NCI-H82 (cell line): ENCODE results near the gene GHDC.
A peak's percentile ranks its signal among the peaks of the same experiment; 100 is the strongest.
"Not testable (repeated sequence)": the region's sequence is repeated elsewhere in the genome, so short reads cannot be mapped to it uniquely, and the experiment has no call there.

Experiments used
- DNase-seq: peaks from one replicate; lab custom pipeline; 2025; lab: John Stamatoyannopoulos, UW

The GHDC gene

GRCh38 chr17:42193969-42194899 is at the start of gene GHDC:
TSS of gene GHDC (minus strand) at chr17:42194494. CDS start at chr17:42193581, 913 bp downstream.
- peak; percentile 94 for DNase-seq

- DNase-seq, result peak; percentile 45
Measured at GRCh38 chr17:42243493-42243982, 49.2 kb upstream of the GHDC start.

- DNase-seq, result peak; percentile 61
Measured at GRCh38 chr17:42241871-42242270, 47.6 kb upstream of the GHDC start.

- DNase-seq, result not testable (repeated sequence)
Measured at GRCh38 chr17:42240863-42241262, 46.6 kb upstream of the GHDC start.

- DNase-seq, result no peak
Measured at GRCh38 chr17:42240201-42240600, 45.9 kb upstream of the GHDC start.

GRCh38 chr17:42239576-42239975 is 45.3 kb upstream of the GHDC start:
- DNase-seq, result not testable (repeated sequence)

GRCh38 chr17:42236760-42237159 is 42.5 kb upstream of the GHDC start:
- DNase-seq, result no peak

- no peak for DNase-seq
Measured at GRCh38 chr17:42233994-42234393, 39.7 kb upstream of the GHDC start.

GRCh38 chr17:42233156-42233555 is 38.9 kb upstream of the GHDC start:
- no peak for DNase-seq

- no peak for DNase-seq
Measured at GRCh38 chr17:42230225-42230624, 35.9 kb upstream of the GHDC start.

- no peak for DNase-seq
Measured at GRCh38 chr17:42227849-42228700, 33.8 kb upstream of the GHDC start.

- DNase-seq, result no peak
Measured at GRCh38 chr17:42225646-42226045, 31.4 kb upstream of the GHDC start.

GRCh38 chr17:42224651-42225050 is 30.4 kb upstream of the GHDC start:
- DNase-seq, result no peak

- DNase-seq, result peak; percentile 77
Measured at GRCh38 chr17:42221886-42222745, 27.8 kb upstream of the GHDC start.

- DNase-seq, result not testable (repeated sequence)
Measured at GRCh38 chr17:42219280-42219679, 25.0 kb upstream of the GHDC start.

GRCh38 chr17:42214156-42214555 is 19.9 kb upstream of the GHDC start:
- no peak for DNase-seq

GRCh38 chr17:42212382-42212781 is 18.1 kb upstream of the GHDC start:
- no peak for DNase-seq

- DNase-seq, result not testable (repeated sequence)
Measured at GRCh38 chr17:42211921-42212341, 17.6 kb upstream of the GHDC start.

- DNase-seq, result no peak
Measured at GRCh38 chr17:42210046-42210445, 15.8 kb upstream of the GHDC start.

GRCh38 chr17:42206153-42206612 is 11.9 kb upstream of the GHDC start:
- not testable (repeated sequence) for DNase-seq

GRCh38 chr17:42203354-42203753 is 9.1 kb upstream of the GHDC start:
- DNase-seq, result no peak
